Stimulated activated naive CD4-positive, alpha-beta T cell (primary cell): ENCODE data around the gene C19orf12.
"Not testable (repeated sequence)": the region's sequence is repeated elsewhere in the genome, so short reads cannot be mapped to it uniquely, and the experiment has no call there.

Experiments
- DNase-seq, 6 experiments: peaks; one replicate each; lab custom pipeline; 2025; lab: John Stamatoyannopoulos, UW

C19orf12 gene

DNA sequence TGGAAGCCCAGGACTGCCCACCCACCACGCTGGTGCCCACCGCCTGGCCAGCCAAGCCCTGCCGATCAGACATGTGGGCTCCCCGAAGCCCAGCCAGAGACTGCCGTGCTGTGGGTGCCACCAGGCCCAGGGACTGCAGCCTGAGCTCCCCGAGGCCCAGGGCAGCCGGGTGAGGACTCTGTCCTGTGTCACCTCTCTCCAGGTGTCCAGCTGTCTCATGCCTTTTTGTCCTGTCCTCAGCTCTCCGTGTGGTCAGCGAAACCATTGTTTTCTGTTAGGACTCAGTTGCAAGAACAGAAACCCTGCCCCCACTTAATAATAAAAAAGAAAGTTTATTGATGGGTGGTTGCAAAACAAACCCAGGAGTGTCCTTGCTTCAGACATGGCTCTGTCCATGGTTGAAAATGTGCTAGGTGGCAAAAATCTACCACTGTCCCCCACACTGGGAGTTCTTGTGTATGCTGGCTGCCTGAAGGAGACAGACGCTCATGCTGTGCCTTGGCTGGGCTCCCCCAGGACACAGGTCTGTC lies 39.9 kb downstream of the C19orf12 start:
- no peak for DNase-seq

DNA sequence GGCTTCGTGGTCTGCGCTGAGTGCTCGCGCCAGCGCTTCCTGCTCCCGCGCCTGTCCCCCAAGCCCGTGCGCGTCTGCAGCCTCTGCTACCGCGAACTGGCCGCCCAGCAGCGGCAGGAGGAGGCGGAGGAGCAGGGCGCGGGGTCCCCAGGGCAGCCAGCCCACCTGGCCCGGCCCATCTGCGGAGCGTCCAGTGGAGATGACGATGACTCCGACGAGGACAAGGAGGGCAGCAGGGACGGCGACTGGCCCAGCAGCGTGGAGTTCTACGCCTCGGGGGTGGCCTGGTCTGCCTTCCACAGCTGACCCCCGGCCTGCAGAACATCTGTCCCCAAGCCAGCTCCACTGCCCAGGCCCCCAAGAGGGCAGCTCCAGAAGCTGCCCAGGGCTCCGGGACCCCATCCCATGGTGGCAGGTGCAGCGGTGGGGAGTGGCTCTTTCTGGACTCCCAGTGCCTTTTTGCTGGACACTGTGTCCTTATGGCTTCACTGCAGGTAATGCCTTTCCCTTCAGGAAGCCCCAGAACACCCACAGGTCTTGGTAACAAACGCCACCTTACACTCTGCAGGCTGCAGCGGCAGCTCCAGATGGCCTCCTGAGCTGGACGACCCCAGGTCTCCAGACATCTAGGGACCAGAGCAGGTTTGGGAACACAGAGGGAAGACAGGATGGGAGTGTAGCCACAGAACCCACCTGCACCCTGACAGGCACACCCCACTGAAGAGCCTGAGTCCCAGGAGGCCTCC lies 40.5 kb downstream of the C19orf12 start:
- no peak for DNase-seq

DNA sequence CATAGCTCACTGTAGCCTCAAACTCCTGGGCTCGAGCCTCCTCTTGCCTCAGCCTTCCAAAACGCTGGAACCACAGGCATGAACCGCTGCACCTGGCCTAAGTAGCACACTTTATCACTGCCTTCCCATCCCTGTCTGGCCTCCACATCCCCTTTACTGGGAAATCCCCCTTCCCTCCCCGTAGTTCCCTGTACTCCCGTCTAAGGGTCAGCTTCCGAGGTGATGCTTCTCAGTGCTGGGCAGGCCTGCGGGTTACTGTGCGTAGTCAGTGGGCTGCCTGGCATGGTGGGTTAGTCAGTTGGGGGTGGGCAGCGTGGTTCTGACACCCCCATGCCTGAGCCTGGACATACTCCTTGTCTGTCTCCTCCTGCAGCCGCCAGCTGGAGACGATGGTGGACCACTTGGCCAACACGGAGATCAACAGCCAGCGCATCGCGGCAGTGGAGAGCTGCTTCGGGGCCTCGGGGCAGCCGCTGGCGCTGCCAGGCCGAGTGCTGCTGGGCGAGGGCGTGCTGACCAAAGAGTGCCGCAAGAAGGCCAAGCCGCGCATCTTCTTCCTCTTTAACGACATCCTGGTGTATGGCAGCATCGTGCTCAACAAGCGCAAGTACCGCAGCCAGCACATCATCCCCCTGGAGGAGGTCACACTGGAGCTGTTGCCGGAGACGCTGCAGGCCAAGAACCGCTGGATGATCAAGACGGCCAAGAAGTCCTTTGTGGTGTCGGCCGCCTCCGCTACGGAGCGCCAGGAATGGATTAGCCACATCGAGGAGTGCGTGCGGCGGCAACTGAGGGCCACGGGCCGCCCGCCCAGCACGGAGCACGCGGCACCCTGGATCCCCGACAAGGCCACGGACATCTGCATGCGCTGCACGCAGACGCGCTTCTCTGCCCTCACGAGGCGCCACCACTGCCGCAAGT lies 41.4 kb downstream of the C19orf12 start:
- no peak for DNase-seq

DNA sequence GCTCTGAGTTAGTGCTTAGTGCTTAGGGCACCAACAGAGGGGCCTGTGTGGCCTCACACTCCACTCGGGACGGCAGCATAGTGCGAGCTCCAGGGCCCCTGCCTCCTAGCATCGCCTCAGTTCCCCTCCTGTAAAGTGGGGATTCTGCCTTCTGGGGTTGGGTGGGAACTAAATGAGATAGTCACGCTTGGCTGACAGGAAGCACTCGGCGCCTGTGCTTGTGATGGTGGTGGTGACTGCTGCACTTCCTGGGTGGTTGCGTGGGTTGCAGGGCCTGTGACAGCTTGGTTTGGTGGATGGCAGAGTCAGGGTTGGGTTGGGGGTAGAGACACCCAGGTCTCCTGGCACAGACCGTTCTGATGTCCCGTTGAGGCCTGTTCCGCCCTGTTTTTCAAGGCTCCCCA lies 42.1 kb downstream of the C19orf12 start:
- peak; percentile 75 to 91 (median 84) for DNase-seq

DNA sequence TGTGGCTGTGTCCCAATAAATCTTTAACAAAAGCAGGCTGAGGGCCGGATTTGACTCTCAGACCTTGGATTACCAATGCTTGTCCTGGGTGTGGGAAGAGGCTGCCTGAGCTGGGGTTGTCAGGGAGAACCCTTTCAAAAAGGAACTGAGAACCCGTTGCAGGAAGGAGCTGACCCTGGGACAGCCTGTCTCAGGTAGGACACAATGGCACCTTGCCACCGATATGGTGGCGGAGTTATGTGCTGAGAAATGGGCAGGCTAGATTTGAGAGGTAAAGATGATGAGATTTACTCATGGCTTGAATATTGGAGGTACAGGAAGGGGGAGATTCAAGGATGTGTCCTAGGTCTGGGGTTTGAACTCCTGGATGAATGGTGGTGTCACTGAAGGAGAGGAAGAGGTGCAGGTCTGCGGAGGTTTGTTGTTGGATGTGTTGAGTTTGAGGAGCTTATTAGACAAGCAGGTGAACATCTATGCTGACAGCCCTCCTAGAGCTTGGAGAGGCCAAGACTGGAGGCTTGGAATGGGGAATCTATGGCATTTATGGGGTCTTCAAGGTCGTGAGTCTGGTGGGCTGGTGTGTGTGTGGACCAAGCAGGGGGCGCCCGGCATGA lies 42.6 kb downstream of the C19orf12 start:
- DNase-seq, result peak in 1 of 6 experiments; percentile 60

DNA sequence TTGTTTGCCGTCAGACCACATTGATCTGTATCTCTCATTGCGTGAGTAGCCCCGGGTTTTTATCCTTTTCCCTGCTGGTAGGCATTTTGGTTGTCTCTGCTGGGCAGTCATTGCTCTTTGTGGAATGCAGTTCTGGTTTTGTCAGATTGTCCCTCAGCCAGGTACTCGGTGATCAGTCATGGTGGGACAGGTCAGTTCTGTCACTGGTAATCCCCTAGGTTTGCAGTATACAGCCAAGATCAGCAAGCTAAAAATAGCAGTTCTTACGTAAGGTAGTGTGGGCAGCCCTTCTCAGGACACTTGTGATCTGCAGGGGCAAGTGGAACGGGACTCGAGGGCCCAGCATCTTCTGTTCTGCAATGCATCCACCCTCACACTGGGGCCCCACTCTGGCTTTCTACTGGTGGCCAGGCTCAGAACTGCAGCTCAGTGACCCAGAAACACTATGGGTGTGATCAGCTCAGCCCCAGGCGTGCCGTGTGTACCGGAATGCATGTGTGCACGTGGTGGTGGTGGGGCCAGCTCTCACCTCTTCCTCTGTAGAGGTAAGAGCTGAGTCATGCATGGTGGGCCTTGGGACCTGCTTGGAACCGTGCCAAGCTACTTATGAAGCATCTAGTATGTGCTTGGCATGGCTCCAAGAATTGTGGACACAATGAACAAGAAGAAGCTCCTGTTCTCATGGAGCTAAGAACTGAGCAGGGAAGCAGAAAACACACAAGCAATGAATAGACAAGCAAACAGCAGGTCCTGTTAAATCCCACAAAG lies 43.5 kb downstream of the C19orf12 start:
- DNase-seq, result peak; percentile 53 to 76 (median 70)

DNA sequence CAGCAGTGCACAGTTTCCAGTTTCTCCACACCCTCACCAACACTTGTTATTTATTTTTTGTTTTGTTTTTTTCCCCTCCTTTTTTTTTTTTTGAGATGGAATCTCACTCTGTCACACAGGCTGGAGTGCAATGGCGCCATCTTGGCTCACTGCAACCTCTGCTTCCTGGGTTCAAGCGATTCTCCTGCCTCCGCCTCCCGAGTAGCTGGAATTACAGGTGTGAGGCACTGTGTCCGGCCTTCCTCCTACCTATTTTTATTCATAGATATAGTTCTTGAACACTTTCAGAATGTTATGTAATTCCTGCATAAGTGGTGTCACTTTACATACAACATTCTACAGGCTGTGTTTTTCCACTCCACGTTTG lies 44.1 kb downstream of the C19orf12 start:
- not testable (repeated sequence) for DNase-seq

DNA sequence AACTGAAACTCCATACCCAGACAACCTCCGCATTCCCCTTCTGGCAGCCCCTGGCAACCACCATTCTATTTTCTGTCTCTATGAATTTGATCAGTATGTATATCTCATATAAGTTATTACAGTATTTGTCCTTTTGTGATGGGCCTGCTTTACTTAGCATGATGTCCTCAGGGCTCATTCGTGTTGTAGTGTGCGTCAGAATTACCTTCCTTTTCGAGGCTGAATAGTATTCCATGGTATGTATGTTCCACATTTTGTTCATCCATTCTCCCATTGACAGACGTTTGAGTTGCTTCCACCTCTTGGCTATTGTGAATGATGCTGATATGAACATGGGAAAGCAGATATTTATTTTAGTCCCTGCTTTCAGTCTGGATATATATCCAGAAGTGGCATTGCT lies 44.8 kb downstream of the C19orf12 start:
- DNase-seq, result no peak

DNA sequence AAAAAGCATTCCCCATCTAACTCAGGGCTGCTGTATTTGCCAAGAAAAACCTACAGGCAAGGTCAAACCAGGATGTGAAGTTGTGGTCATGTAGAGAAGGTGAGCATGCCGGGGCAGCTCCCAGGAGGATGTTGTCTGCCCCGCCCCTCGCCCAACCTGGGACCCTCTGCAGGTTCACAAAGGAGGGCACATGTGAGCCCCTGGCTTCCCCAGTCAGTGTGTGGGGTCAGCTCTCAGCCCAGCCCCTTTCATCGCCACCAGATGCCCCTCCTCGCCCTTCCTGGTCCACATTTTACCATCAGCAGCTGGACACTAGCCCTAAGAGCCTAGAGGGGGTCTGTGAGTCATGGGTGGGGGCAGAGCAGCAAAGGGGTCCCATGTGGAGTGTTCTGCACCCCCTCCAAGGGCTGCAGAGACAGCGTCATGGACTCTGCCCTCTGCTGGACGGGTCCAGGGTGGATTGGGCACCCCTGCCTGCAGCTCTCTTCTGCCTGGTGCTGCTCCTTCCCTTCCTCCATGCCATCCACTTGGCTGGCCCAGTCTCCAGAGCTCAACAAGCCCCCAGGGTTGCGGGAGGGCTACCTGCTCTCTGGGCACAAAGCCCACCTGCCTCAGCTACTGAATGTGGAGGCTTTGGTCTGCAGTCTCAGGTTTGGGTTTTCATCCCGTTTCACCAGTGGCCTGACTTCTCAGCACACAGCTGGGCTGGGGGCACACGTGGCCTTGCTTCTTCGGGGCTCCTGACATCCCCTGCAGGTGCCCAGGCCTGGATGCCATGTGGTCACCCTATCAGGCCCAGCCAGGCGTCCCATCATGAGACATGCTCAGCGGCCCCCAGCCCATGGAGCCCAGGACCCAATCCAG lies 46.1 kb downstream of the C19orf12 start:
- DNase-seq, result no peak

DNA sequence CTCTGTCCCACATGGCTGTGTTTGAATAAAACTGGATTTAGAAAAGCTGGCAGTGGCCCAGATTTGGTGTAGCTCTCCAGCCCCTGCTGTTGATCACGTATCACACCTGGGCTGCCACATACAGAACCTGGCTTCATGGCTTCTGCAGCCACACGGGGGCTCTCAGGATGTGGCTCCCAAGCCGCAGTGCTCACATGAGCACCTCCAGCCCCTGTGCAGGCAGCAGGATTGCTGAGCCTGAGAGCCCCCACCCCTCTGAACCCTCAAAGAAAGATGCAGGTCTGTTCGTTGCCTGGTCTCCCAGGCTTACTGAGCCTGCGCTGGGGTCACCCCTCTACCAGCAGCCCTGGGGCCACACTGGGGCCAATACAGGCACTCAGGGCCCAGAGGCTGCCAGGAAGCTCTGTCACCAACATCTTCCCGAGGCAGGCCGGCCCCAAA lies 47.1 kb downstream of the C19orf12 start:
- peak; percentile 40 to 64 (median 57) for DNase-seq

DNA sequence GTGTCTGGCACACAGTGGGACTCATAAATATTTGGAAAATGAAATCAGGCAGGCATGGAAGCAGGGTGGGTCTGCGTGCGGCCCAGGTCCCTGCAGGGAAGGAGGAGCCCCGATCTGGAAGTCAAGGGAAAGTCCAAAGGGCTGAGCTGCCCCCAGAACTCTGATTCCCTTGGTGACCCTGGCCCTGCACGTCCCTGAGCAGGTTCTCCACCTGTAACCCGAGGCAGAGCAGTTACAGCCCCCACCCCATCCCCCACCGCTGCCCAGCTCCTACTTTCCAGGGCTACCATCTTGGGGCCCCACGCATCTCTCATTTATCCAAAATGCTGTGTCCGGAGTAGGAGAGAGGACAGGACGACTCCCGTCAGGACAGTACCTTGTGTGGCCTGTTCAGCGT lies 47.7 kb downstream of the C19orf12 start:
- DNase-seq, result no peak

DNA sequence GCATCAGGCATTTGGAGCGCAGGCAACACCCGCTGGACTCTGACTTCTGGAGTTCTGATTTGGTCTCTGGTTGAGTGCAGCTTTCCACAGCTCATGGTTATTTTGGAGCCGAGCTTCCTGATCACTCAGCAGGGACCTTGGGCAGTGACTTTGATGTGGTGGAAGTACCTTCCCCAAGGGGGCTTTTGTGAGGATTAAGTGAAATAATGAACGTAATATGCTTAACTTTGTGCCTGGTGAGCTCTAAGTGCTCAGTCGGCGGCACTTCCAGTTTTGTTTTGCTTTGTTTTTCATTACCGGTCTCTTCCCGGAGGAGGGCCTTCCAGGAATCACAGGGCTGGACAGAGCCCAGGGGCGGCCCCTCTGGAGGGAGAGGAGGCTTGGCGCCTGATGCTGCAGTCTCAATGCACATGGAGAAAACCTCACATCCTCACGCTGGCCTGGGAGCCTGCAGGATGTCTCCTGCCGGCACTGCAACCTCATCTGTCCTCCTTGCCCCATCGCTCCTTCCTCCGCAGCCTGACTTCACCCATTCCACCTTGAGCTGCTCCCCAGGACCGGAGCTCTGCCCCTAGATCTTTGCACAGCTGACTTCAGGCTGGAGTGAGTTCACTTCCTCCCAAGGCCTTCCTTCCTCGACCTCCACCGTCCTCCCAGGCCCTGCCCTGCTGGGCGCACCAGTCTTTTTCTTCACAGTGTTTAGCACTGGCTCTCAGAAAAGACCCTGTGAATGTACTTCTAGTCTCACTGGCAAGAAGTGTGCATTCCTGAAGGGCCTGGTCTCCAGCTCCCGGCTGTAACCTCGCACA lies 48.3 kb downstream of the C19orf12 start:
- DNase-seq, result peak in 1 of 6 experiments; percentile 42

DNA sequence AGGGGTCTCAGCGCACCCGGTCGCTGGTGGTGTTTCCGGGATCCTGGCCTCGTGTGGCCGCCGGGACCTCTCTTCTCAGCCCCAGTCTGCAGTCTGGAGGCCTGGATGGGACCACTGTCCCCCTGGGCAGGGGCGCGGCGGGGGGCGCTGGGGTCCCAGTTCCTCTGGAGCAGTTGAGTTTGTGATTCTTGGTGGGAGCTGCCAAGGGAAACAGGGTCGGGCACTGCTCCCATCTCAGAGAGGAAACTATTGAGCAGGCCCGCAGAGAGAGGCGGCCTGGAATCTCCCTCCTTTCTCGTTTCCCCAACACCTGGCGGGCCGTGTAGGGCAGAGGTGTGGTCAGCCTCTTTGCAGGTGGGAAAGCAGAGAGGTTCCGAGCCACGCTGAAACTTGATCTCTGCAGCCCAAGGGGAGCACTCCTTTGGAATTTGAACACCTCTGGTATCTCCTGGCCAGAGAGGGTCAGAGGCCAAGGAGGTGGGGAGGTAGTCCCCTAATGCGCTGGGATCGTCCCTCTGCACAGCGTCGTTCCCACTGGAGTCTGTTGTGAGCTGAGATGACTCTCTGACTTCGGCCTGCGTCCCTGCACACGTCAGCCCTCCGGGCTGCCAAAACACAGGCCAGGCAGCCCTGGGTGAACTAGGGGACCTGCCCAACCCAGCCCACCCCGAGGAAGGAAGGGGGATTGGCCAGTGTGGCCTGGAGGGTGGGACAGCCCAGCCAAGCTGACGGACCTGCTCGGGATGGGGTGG lies 49.1 kb downstream of the C19orf12 start:
- peak in 3 of 6 experiments; percentile 29 to 44 (median 32) for DNase-seq

DNA sequence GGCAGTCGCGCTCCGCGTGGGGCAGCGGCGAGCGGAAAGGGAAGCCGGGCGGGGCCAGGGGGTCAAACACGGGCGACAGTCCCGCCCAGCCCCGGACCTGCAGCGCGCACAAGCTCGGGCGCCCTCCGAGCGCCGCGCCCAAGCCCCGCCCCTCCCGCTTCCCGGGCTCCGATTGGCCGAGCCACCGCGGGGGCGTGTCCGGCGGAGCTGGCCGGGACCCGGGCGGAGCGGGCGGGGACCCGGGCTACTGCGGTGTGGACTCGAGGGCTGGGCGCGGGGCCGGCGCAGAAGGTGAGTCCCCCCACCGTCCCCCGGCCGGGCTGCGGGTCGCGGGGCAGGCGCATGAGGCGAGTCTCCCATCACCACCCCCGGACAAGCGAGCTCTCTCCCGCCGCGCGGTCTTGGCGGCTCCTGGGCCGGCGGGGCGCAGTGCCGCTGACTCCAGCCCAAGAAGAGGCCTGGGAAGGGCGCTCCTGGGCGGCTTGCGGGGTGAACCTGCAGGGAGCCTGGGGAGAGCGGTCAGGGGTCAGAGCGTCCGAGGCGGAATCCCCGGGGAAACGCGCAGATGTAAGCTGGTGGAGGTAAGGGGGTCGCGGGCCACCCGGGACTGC lies 49.7 kb downstream of the C19orf12 start, which contains the start of gene PLEKHF1:
Gene PLEKHF1, plus strand, starts transcription at position 247 of the 611 bp plus-strand sequence. CDS start 8,379 bp downstream, outside the sequence.
- peak; percentile 57 to 81 (median 78) for DNase-seq

DNA sequence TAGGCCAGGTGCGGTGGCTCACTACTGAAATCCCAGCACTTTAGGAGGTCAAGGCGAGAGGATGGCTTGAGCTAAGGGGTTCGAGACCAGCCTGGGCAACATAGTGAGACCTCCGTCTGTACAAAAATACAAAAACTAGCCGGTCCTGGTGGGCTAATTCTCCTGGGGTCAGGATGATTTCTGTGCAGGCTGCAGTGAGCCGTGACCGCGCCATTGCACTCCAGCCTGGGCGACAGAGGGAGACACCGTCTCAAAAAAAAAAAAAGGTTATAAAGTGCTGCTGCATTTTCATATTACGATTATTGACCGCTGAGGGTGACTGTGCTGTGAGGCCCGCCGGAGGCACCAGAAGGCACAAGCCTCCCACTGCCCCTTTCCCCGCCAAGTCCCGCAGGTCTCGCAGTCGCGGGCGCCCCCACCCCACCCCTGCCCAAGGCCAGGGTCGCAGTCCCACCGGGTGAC lies 50.3 kb downstream of the C19orf12 start:
- DNase-seq, result peak in 1 of 6 experiments; percentile 31

DNA sequence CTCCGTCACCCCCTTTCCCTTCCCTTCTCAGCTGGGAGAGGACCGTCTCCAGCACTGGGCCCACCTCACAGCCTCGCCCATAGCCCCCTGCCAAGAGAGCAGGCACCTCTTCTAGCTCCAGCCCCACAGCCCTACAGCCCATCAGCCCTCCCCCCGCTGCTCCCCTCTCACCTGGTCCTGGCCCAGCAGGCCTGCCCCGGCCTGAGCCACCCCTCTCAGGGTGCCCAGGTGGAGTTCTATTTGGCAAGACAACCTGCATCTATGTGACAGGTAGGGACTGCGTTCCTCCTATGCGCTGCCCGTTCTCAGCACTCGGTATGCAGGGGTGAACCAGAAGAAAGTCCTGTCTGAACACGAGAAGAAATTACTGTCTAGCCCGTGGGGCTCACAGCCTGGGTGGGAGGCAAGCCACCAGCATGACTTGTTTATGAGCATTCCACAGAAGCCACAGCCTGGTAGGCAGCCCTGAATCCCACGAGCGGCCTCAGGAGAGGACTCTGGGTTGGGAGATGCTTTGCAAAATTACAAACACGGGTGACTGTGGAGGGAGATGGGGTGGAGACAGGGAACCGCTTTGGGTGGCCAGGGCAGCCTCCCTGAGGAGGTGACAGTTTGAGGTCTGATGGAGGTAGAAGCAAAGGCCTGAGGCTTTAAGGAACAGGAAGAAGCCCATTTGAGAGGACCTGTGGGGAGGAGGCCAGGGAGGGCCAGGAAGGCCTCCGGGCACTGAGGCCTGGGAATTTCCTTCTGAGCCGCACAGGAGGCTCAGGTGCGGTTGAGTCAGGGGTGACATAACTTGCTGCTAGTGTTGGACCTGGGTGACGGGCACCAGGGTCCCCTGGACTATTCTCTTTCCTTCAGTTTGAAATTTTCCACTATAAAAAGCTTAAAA lies 51.0 kb downstream of the C19orf12 start:
- DNase-seq, result peak in 1 of 6 experiments; percentile 15
